22Rv1 (cell line): ENCODE results near the gene FANCC.

Experiments used
- CTCF ChIP-seq: fragments of 450-650 bp; IDR thresholded peaks from 2 replicates; pipeline ENCODE4 v1.5.1; 2017; ENCODE audit warnings: mild to moderate bottlenecking
- ZFX ChIP-seq: fragments of 450-650 bp; IDR thresholded peaks from 2 replicates; pipeline ENCODE4 v1.6.1; 2017; ENCODE audit warnings: antibody characterized with exemption, borderline replicate concordance

GRCh38 chr9:95088421-95089161 is 228.9 kb downstream of the FANCC start:
- TF ChIP-seq CTCF (no peak), ZFX (no peak)
